GM18867 (cell line): ENCODE results near the gene NT5C.

ENCODE experiments used
- ATAC-seq: cut with Tn5 transposase; IDR thresholded peaks from one replicate; pipeline ENCODE4 v1.9.1; 2021; ENCODE audit warnings: mild to moderate bottlenecking, moderate library complexity; ENCODE audit not compliant: unreplicated experiment

NT5C gene

DNA sequence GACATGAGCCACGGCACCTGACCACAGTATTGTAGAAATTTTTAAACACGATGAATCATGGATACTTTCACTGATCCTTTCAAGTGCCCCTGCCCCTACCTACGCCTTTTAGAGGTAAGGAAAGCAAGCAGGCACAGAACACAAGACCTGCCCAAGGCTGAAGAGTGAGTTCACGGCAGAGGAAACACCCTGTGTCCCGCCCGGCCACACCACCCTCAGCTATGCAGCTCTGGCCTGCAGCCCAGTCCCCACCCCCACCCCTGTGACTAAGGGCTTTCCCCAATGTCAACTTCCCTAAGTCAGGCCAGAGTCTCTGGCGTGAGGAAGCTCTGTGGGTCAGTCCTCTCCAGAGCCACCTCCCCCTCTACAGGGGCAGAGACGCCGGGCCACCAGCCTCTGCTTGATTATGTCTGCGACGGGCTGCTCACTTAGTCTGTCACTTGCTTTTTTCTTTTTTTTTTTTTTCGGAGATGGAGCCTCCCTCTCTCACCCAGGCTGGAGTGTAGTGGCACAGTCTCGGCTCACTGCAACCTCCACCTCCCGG, 35.4 kb downstream of the NT5C start:
- ATAC-seq: no peak

DNA sequence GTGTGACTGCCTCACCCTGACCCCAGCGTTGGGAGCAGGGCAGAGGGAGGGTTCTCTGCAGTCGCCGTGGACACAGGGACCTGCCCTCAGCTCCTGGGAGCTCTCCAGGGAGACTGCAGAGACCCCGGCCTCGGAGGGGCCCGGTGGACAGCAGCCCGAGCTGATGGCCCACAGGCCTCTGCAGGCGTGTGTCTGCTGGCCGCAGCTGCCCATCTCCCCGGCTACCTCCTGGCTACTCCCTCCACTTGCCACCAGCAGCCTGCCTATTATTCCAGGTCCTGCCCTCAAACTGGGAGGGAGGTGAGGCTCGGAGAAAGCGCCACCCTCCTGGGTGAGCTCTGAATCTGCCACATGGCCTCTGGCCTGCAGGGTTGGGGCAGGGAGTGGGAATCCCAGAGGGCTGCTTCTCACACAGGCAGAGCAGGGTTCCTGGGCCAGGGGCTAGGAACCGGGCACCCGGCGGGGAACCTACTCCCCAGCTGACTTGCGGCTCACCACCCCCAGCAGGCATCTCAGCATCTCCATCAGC, 36.6 kb downstream of the NT5C start:
- ATAC-seq: no peak

DNA sequence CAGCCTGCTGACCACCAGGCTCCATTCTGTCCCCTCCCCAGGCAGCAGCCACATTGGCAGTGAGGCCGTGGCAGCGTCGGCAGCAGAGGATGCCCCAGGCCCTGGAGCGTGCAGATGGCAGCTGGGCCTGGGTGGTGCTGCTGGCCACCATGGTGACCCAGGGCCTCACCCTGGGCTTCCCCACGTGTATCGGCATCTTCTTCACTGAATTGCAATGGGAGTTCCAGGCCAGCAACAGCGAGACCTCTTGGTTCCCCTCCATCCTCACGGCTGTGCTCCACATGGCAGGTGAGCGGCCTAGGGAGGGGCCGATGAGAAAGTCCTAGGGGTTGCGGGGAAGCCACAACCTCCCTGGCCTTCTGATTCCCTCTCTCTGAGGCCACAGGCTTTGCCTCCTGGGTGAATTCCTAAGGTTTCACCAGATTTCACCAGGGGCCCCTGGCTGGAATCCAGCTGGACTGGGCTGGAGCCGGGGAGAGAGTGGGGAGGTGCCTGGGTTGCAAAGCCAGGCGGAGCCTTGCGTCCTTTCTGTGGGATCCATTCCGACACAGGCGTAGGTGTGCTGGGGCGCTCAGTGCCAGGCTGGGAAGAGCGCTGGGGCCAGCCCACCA, 37.9 kb downstream of the NT5C start:
- ATAC-seq: no peak

DNA sequence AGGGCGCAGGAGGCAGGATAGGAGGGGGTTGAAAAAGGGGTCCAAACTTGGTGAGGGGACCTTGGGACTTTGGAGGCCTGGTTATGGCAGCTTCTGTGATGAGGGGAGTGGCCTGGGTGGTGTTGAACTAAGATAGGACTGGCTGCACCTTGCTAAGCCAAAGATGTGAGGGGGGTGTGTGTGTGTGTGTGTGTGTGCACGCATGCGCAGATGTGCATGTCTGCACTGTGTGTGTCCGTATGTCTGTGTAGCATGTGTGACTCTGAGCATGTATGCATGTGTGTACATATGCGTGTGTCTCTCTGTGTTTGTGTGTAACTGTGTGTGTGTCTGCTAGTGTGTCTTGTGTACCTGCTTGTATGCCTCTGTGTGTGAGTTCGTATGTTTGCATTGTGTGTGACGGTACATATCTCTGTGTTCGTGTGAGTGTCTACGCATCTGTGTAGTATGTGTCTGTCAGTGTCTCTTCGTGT, 39.7 kb downstream of the NT5C start:
- no peak for ATAC-seq

DNA sequence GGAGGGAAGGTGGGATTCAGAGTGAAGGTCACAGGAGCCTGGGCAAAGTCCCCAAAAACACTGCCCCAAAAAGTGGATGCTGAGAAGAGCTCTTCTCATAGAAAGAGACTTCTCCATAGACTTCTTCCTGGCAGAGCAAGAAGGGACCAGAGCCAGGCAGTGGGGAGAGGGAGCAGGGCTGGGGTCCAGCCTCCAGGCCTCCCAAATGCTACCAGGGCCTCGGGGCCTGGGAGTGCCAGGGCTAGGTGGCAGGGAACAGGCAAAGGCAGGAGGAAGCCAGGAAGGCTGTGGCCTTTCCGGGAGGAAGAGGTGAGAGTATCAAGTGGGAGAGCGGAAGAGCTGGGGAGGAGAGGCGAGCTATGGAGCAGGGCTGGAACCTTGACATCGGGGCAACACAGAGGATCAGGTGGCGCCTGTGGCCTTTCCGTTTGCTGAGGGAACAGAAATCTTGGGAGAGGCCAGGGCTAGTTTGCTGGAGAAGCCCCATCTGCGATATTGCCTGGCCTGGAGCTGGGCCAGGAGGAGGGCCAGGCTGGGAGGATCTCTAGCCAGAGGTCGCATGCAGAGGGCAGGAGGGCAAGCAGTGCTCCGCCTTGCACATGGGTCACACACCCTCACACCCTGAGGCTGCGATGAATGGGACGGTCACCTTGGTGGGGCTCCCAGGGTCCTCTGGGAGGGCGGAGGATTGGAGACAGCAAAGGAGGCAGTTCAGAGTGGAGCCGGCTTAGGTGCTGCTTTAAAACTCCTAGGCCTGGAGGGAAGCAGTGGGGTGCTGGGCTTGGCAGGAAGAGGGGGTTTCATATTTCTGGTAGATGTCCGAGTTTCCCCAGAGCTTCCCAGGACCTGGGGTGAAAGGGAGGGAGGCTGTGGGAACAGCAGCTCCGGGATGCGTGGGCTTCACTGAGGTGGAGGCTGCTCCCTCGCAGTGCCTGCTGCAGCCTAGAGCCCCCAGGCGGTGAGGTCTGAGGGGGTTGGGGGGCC, 40.4 kb downstream of the NT5C start:
- no peak for ATAC-seq

DNA sequence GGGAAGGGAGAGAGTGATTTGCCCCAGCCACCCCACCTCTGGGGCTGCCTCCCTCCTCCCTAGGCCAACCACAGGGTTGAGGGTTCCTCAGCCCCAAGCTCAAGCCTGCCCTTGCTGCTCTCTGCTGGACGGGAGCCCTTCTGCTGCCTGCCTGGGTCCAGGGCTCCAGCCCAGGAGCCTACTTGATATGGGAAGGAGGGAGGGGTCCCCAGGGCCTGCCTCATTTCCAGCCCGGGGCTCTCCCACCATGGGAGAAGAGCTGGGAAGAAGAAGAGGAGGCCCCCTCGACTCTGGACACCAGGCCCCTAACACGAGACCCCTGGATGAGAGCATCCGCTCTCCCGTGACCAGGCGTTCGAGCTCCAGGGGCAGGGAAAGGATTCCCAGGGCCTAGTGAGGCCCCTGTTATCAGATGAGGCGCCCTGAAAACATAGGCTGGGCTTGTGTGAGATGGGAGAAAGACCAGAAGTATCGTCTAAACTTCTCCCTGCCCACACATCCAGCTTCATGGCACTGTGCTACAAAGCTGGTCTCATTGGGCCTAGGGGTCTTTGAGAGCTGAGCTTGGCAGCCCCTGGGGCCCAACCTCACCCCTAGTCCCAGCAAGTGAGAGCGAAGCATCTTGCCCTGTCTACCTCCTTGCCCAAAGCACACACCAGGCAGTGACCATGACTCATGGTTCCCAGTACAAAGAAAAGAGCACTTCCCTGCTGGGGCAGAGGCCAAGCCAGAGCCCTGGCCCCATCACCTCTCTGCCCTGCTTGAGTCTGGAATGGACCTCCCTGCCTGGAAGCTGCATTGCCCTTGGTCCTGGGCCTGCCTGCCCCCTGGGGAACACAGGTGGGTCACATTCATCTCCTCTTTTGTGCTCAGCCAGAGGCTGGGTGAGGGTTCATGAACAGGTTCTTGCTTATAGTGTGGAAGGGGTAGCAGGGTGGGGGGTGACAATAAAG, 42.8 kb downstream of the NT5C start:
- no peak for ATAC-seq

DNA sequence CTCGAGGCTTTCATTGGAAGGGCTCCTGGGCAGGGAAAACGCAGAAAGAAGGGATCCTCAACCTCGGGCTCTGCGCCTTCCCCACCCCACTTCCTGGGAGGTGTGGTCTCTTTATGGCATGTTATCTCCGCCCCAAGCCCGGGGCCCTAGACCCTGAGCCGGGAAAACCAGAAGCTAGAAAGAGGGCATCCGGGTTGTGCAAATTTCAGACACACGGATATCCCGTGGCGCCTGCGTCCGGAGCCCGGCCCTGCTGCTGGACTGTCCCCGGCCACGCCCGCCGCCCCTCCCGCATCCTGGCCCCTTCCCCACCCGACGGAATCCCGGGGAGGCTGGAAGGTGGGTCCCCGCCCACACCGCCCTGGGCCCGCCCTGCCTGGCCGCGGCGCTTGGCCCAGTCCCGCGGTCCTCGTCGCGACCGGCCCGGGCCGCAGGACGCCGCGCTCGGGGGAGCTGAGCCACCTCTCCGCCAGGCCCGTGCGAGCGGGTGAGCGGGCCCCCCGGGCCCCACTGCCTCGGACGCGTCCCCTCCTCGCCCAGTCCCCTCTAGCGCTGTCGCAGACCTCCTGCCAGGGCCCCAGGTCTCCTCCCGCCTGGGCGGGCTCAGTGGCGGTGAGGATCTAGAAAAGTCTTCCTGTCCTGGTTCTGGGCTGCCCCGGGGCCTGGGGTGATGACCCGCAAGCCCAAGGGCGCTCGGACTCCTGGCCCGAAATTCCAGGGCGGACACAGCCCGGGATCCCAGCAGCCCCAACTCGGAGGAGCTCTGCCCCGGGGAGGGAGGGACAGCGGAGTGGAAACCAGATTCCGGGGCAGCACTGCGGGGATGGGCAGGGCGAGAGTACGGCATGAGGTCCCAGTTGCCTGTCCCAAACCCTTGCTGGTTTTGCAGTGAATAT, 43.7 kb downstream of the NT5C start, which contains the start of gene SLC16A5:
Gene SLC16A5, plus strand, starts transcription at position 397 of the 896 bp plus-strand sequence. CDS start 5,683 bp downstream, outside the sequence.
- ATAC-seq: no peak

DNA sequence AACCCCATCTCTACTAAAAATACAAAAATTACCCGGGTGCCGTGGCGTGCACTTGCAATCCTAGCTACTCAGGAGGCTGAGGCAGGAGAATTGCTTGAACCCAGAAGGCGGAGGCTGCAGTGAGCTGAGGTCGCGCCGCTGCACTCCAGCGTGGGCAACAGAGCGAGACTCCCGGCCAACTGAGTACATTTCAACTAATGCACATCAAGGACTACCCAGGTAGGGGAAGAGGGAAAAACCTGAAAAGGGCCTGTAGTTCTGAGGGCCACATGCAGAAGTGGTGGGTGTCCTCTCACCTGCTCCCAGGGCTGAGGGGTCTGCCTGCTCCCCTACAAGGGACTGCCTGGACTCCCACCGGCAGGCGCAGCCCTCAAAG, 44.4 kb downstream of the NT5C start:
- no peak for ATAC-seq

DNA sequence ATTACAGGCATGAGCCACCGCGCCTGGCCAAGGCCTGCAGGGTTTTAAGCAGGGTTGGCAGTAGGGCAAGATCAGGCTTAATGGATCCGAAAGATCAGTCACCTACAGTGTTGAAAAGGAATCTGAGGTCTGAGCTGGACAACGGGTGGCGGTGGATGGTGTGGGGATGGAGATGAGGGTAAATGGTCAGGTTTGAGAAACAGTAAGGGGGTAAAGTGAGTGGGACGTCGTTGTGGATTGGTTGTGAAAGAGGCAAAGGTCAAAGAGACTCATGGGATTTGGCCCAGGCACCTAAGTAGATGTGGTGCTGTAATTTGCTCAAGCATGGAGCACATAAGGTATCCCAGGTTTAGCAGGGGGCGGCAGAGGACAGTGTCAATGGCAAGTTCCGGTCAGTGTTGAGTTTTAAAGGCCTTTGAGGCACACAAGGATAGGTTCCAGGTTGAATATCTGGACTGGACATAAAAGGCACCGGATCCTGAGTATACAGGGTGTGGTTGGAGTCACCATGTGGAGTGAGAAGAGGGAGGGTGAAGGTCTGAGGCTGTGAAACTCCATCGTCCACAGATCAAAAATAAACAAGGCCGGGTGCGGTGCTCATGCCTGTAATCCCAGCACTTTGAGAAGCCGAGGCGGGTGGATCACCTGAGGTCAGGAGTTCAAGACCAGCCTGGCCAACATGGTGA, 44.9 kb downstream of the NT5C start:
- ATAC-seq: no peak

DNA sequence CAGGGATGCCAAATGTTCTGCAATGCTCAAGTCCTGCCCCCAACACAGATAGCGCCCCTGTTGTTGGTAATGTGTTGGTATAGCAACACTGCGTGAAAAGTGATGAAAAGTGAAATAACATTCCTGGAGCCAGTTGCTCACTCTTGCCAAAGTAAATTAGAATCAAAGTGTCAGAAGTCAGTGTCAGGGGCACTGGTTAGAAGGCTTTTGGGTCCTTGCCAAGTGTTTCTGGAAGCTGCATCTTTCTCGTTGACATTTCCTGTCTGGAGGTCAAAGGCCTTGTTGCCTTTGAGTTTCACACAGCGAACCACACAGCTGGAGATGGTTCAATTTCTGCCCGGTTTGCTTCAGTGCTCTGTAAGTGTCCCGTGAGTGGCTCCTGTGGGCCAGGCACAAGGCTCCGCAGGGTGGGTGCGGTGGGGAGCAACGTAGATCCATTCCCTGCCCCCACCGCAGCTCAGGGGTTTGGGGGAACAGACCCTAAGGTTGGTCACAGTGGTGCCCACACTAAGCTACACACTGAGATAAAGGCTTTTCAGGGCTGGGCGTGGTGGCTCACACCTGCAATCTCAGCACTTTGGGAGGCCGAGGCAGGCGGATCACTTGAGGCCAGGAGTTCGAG, 47.4 kb downstream of the NT5C start:
- no peak for ATAC-seq

DNA sequence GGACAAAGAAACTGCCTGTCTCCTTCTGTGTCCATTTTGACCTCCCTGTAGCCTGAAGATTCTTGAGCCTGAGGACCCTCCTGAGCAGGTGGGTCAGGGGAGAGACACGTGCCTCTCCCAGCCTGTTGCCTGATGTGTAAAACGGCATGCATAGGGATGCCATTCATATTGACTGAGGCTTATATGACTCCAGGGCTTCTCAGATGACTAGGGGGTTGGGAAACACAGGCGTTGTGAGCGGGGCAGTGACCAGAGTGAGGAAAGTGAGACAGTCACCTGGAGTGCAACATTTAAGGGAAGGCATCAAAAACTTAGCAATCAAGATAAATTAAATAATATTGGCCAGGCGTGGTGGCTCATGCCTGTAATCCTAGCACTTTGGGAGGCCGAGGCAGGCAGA, 48.9 kb downstream of the NT5C start:
- no peak for ATAC-seq

DNA sequence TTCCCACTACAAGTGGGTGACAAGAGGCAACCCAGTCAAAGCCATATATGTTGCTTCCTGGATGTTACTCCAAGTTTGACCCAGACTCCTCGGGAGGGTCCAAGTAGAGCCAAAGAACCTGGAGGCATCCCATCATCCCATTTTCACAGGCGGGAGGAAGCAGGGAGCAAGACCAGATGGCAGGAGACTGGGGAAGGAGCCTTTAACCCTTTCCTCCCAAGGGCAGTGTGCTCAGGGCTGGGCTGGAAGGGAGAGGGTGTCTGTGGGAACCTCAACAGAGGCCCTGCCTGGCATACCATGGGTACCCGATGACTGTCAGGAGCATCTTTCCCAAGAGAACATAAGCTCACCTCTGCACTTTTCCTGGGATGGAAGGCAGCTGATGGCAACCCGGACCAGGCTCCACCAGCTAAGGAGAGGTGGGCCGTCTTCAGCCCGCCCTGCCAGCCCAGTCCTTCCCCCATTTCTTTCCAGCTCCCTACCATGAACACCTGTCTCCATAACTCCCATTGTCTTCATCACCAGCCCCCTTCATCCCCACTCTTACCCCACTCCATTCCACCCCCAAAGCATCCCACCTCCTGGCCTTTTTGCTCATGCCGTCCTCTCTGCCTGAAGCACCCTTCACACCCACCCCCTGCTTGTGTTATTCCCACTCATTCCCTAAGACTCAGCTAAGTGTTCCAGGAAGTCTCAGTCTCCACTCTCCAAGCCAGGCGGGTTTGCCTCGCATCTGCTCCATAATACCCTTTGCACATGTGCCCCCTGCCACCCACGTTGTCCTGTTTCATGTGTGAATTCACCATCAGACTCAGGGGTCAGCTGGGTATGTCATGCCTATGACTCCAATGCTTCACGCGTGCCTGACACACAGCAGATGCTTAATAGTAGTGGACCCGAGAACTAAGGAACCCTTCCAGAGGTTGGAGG, 49.7 kb downstream of the NT5C start:
- no peak for ATAC-seq
